HFFc6 (cell line): ENCODE data around the gene DTD2. TPM values are rescaled to one million over a fixed set of nuclear protein-coding genes. Genes with fewer than 3 reads are reported as not detected.
A peak's percentile ranks its signal among the peaks of the same experiment; 100 is the strongest.
"Not testable (repeated sequence)": the region's sequence is repeated elsewhere in the genome, so short reads cannot be mapped to it uniquely, and the experiment has no call there.

Experiments used
- DNase-seq: peaks from one replicate; pipeline ENCODE4 v3.0.0-alpha.2; 2018
- H3K27ac Mint-ChIP-seq: 2 replicates; pipeline ENCODE4 v1.8.0; 2020; ENCODE audit warnings: mild to moderate bottlenecking, mixed read lengths
- H3K27me3 Mint-ChIP-seq: 2 replicates; pipeline ENCODE4 v1.8.0; 2021; ENCODE audit warnings: mild to moderate bottlenecking, moderate library complexity, mixed read lengths; ENCODE audit not compliant: insufficient read depth
- H3K36me3 Mint-ChIP-seq: 2 replicates; pipeline ENCODE4 v1.8.0; 2021; ENCODE audit warnings: low read depth, mixed read lengths
- H3K4me1 Mint-ChIP-seq: 2 replicates; pipeline ENCODE4 v1.8.0; 2020; ENCODE audit warnings: low read depth, mixed read lengths
- H3K4me3 Mint-ChIP-seq: 2 replicates; pipeline ENCODE4 v1.8.0; 2020; ENCODE audit warnings: mild to moderate bottlenecking, moderate library complexity, mixed read lengths
- H3K9me3 Mint-ChIP-seq: 2 replicates; pipeline ENCODE4 v1.8.0; 2020; ENCODE audit warnings: mild to moderate bottlenecking, mixed read lengths
- CTCF ChIP-seq: fragments of 200-600 bp; sonication (generic); IDR thresholded peaks from 2 replicates; pipeline ENCODE4 v1.5.0; 2021; ENCODE audit warnings: antibody characterized with exemption, mild to moderate bottlenecking
- total RNA-seq, 6 experiments: library from RNA; stranded (reverse); fragmentation: NEBNext Ultra II Directional; extraction: Animal tissue kit (Norgen Biotek cat#: 25700); gene quantifications; 2 replicates in 1 of 6; 3 replicates in 5 of 6; pipeline ENCODE4 v1.2.3, GENCODE V29; 2021

Gene DTD2
- total RNA-seq, 6 experiments from 2014 or later = 24.8 to 31.3 (median 29.0) TPM

- Mint-ChIP-seq H3K27me3 (peaks cover 15% of the 10 kb centered on the region), H3K9me3 (no peaks in the 10 kb centered on the region), H3K4me1 (peaks cover 5% of the 10 kb centered on the region), H3K4me3 (no peak overlapping the region; the same call in 1 of the 2 replicates), H3K27ac (no peak overlapping the region), H3K36me3 (no peaks in the 10 kb centered on the region)
- no peak for TF ChIP-seq CTCF
- DNase-seq = no peak
Observed at GRCh38 chr14:31476131-31476866, 19.0 kb upstream of the DTD2 start.

- no peaks in the 10 kb centered on the region for H3K4me1 Mint-ChIP-seq
- H3K27ac Mint-ChIP-seq = no peak overlapping the region
- DNase-seq = no peak
- H3K9me3 Mint-ChIP-seq = no peaks in the 10 kb centered on the region
- H3K27me3 Mint-ChIP-seq = no peaks in the 10 kb centered on the region; the same call in none of the 2 replicates
- no peak for TF ChIP-seq CTCF
- no peak overlapping the region for H3K4me3 Mint-ChIP-seq
- no peaks in the 10 kb centered on the region for H3K36me3 Mint-ChIP-seq
Observed at GRCh38 chr14:31466554-31466953, 9.2 kb upstream of the DTD2 start.

DNA sequence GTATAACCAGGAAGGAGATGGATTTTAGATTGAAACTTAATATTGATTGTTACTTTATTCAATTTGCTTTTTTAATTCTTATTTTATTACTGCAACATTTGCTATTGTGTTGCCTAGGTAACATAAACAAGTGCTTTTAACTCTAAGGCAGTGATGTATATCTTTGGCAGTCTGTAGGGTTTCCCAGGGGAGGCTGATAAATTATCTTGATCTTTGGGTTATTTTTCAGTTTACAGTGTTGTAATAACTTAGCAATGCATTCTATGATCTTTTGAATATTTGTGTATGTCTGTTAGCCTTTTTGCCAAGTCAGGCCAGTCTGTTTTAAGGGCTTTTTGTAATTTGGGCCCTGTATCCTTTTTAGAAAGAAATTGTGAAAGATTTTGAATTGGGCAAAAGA lies 7.8 kb upstream of the DTD2 start:
- H3K9me3 Mint-ChIP-seq = no peaks in the 10 kb centered on the region
- TF ChIP-seq CTCF = no peak
- peak overlapping the region; percentile 3; the same call in 1 of the 2 replicates for H3K27ac Mint-ChIP-seq
- H3K4me3 Mint-ChIP-seq = no peak overlapping the region
- H3K36me3 Mint-ChIP-seq = no peaks in the 10 kb centered on the region
- peak; percentile 22 for DNase-seq
- H3K27me3 Mint-ChIP-seq = no peaks in the 10 kb centered on the region; the same call in 1 of the 2 replicates
- H3K4me1 Mint-ChIP-seq = no peaks in the 10 kb centered on the region

DNA sequence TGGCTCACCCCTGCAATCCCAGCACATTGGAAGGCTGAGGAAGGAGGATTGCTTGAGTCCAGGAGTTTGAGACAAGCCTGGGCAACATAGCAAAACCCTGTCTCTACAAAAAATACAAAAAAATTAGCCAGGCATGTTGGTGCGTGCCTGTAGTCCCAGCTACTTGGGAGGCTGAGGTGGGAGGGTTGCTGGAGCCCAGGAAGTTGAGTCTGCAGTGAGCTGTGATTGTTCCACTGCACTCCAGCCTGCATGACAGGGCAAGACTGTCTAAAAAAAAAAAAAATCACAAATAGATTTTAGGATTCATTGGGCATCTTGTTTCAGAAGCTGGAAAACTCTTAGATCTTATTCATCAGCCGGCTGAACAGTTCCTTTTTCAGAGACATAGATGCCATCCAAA lies 5.1 kb upstream of the DTD2 start:
- not testable (repeated sequence) for H3K27me3 Mint-ChIP-seq, H3K27ac Mint-ChIP-seq, H3K36me3 Mint-ChIP-seq, H3K4me3 Mint-ChIP-seq, DNase-seq, H3K9me3 Mint-ChIP-seq
- peaks cover 19% of the 10 kb centered on the region for H3K4me1 Mint-ChIP-seq

GRCh38 chr14:31461545-31461944 lies 4.2 kb upstream of the DTD2 start:
- Mint-ChIP-seq H3K4me3 (no peak overlapping the region), H3K4me1 (peaks cover 25% of the 10 kb centered on the region), H3K27me3 (no peaks in the 10 kb centered on the region; the same call in 1 of the 2 replicates), H3K36me3 (no peaks in the 10 kb centered on the region), H3K27ac (no peak overlapping the region), H3K9me3 (no peaks in the 10 kb centered on the region)
- no peak for DNase-seq
- no peak for TF ChIP-seq CTCF
